Osteoblast (primary cell): ENCODE measurements around the gene METAP2. TPM values are rescaled to one million over a fixed set of nuclear protein-coding genes. Genes with fewer than 3 reads are reported as not detected.

Source experiments
- DNase-seq: peaks from one replicate; pipeline ENCODE4 v3.0.0; 2011; ENCODE audit warnings: low spot score, mixed read lengths; ENCODE audit not compliant: insufficient read length; ENCODE audit errors: missing footprints
- H2AFZ ChIP-seq: 2 replicates; pipeline ENCODE4 v1.6.0; 2011; ENCODE audit warnings: mild to moderate bottlenecking, low read length
- H3K27ac ChIP-seq: 2 replicates; pipeline ENCODE4 v1.5.1; 2011; ENCODE audit warnings: mild to moderate bottlenecking, low read depth, low read length, moderate library complexity
- H3K27me3 ChIP-seq: 2 replicates; pipeline ENCODE4 v1.6.0; 2012; ENCODE audit warnings: mild to moderate bottlenecking, control low read depth, inconsistent platforms, low read length, moderate library complexity; ENCODE audit not compliant: insufficient read depth
- H3K36me3 ChIP-seq: 2 replicates; pipeline ENCODE4 v1.5.1; 2011; ENCODE audit warnings: mild to moderate bottlenecking, low read length, control low read depth, moderate library complexity; ENCODE audit not compliant: insufficient read depth
- H3K4me1 ChIP-seq: 2 replicates; pipeline ENCODE4 v1.5.1; 2011; ENCODE audit warnings: mild to moderate bottlenecking, low read length, control low read depth, moderate library complexity; ENCODE audit not compliant: insufficient read depth
- H3K4me2 ChIP-seq: 2 replicates; pipeline ENCODE4 v1.6.0; 2011; ENCODE audit warnings: mild to moderate bottlenecking, low read length; ENCODE audit not compliant: insufficient read depth
- H3K4me3 ChIP-seq: fragments of 200-600 bp; sonication (generic); 3 replicates; pipeline ENCODE4 v1.5.1; 2012; ENCODE audit warnings: mild to moderate bottlenecking, low read length, inconsistent platforms; ENCODE audit not compliant: insufficient read depth
- H3K79me2 ChIP-seq: 2 replicates; pipeline ENCODE4 v1.6.0; 2012; ENCODE audit warnings: mild to moderate bottlenecking, low read length, control low read depth, inconsistent platforms; ENCODE audit not compliant: insufficient read depth
- H3K9me3 ChIP-seq: 2 replicates; pipeline ENCODE4 v1.5.1; 2011; ENCODE audit warnings: low read depth, low read length, control low read depth
- H4K20me1 ChIP-seq: 2 replicates; pipeline ENCODE4 v1.6.0; 2012; ENCODE audit warnings: mild to moderate bottlenecking, low read length, control low read depth; ENCODE audit not compliant: insufficient read depth
- total RNA-seq: library from RNA; depleted of rRNA; stranded (reverse); fragments of >200 nt; gene quantifications from 2 replicates; pipeline ENCODE4 v1.2.3, GENCODE V29; 2012
- TF ChIP-seq, protein P1 (sequence below): IDR thresholded peaks from 2 replicates; pipeline ENCODE4 v1.5.1; 2011; ENCODE audit warnings: mild to moderate bottlenecking, low read depth, low read length, moderate library complexity; ENCODE audit errors: extremely low read depth

METAP2 gene
- total RNA-seq, 1 donor = 80.7 TPM

DNA sequence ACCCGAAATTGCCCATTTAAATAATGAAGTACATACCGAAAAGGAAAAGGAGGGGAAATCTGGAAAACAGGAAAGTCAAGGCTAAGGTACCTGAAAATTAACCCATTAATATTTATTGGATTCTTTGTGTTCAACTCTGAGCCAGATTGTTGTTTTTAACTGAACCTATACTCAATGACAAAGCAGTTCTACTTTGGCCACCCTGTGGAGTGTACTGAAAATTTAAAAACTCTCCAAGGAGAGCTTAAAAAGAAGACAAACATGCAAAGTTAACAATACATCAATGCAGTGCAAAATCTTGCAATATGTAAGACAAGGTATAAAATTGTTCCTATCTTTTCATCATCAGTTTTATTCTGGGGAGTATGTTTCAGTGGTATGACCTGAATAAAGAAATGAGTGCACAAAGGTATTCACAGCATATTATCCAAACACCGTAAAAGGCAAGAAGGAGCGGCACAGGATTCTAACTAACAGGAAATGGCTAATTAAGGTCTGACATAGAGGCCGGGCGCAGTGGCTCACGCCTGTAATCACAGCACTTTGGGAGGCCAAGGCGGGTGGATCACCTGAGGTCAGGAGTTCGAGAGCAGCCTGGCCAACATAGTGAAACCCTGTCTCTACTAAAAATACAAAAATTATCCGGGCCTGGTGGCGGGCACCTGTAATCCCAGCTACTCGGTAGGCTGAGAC, 75.6 kb downstream of the METAP2 start:
- Histone ChIP-seq H3K27ac (no peak overlapping the region), H4K20me1 (no peaks in the 10 kb centered on the region), H2AFZ (no peak overlapping the region), H3K4me3 (no peak overlapping the region), H3K9me3 (peaks cover 7% of the 10 kb centered on the region), H3K27me3 (peaks cover 75% of the 10 kb centered on the region), H3K79me2 (no peaks in the 10 kb centered on the region), H3K4me1 (no peaks in the 10 kb centered on the region), H3K36me3 (no peaks in the 10 kb centered on the region), H3K4me2 (no peak overlapping the region)
- TF ChIP-seq, protein P1, sequence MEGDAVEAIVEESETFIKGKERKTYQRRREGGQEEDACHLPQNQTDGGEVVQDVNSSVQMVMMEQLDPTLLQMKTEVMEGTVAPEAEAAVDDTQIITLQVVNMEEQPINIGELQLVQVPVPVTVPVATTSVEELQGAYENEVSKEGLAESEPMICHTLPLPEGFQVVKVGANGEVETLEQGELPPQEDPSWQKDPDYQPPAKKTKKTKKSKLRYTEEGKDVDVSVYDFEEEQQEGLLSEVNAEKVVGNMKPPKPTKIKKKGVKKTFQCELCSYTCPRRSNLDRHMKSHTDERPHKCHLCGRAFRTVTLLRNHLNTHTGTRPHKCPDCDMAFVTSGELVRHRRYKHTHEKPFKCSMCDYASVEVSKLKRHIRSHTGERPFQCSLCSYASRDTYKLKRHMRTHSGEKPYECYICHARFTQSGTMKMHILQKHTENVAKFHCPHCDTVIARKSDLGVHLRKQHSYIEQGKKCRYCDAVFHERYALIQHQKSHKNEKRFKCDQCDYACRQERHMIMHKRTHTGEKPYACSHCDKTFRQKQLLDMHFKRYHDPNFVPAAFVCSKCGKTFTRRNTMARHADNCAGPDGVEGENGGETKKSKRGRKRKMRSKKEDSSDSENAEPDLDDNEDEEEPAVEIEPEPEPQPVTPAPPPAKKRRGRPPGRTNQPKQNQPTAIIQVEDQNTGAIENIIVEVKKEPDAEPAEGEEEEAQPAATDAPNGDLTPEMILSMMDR = no peak
- no peak for DNase-seq

DNA sequence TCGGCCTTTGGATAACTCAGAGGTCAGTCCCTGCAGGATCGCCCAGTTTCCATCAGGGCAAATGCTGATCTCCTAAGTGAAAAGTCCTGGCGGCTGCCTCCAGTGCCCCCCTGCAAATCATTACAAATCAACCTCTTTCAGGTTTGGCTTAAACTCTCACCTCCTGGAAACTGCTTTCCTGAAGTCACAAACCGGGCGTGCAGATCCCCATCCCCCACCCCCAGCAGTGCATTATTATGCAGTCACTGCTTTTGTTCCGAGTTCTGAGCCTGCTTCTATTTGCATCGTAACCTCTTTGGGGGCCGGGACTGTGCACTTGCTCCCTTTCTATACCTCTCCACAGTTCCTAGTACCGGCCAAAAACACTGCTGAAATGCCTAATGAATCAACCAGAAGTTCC, 77.4 kb downstream of the METAP2 start, which contains the start of gene USP44:
Gene USP44, minus strand, starts transcription at position 172 of the 400 bp plus-strand sequence. CDS start 17,220 bp downstream, outside the sequence.
- H3K79me2 ChIP-seq = no peaks in the 10 kb centered on the region
- H2AFZ ChIP-seq = no peak within 1 kb of the TSS
- H3K4me2 ChIP-seq = no peak within 1 kb of the TSS
- H3K27ac ChIP-seq = no peak within 1 kb of the TSS
- no peaks in the 10 kb centered on the region for H4K20me1 ChIP-seq
- TF ChIP-seq, protein P1 = no peak
- no peak within 1 kb of the TSS for H3K4me3 ChIP-seq
- peaks cover 72% of the 10 kb centered on the region for H3K27me3 ChIP-seq
- peaks cover 7% of the 10 kb centered on the region for H3K9me3 ChIP-seq
- no peaks in the 10 kb centered on the region for H3K4me1 ChIP-seq
- no peaks in the 10 kb centered on the region for H3K36me3 ChIP-seq
- DNase-seq = no peak

DNA sequence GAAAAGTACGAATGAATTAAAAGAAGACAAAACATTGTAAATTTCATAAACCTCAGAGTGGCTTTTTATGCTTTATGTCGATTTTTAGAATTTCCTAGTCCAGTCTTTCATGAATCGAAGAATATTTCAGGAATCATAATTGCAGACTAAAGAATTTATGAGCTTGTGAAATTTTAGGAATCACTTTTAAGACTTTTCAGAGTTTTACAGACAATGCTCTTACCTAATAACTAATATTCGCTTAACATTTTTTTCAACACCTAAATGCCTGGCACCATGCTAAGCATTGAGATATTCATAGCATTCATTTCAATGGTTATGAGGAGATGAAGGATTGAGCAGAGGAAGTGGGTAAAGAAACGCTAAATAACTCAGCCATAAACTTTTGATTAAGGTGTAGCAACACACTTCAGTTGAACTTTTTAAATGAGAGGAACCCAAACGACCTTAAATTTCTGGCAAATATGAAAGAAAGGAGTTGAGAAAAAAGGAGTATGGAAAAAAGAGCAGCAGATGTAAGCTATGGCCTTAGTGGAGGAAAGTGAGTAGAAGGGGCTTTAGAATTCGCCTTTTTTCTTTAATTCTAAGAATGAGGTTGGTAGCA, 78.1 kb downstream of the METAP2 start:
- TF ChIP-seq, protein P1 = no peak
- Histone ChIP-seq H3K4me2 (no peak overlapping the region), H3K4me1 (no peaks in the 10 kb centered on the region), H3K9me3 (peaks cover 7% of the 10 kb centered on the region), H3K27me3 (peaks cover 65% of the 10 kb centered on the region), H3K79me2 (no peaks in the 10 kb centered on the region), H3K4me3 (no peak overlapping the region), H4K20me1 (no peaks in the 10 kb centered on the region), H3K36me3 (no peaks in the 10 kb centered on the region), H3K27ac (no peak overlapping the region), H2AFZ (no peak overlapping the region)
- DNase-seq = peak; percentile 43

DNA sequence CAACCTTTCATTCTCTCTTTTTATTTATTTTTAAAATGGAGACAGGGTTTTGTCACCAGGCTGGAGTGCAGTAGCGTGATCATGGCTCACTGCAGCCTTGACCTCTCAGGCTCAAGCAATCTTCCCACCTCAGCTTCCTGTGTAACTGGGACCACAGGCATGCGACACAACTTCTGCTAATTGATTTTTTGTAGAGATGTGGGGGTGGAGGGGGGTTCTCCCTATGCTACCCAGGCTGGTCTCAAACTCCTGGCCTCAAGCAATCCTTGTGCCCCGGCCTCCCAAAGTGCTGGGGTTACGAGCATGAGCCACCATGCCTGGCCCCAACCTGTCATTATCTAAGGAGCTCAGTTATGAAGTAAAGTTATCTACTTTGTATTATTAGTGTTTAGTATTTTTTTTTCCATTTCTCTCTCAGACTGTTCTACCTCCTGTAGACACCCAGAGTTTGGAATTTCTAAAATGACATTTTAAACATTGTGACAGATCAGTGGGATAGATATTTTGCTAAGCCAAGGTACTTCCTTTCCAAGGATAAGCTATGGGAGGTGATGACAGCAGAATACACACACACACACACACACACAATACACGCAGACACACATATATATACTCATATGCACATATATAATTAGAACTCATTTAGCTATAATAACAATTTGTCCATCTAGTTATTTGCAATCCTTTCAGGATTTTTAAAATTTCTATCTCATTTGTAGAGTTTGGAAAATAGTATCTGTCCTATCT, 79.4 kb downstream of the METAP2 start:
- Histone ChIP-seq H4K20me1 (no peaks in the 10 kb centered on the region), H3K9me3 (peaks cover 7% of the 10 kb centered on the region), H3K4me2 (no peak overlapping the region), H3K27me3 (peaks cover 60% of the 10 kb centered on the region), H3K36me3 (no peaks in the 10 kb centered on the region), H3K4me1 (no peaks in the 10 kb centered on the region), H3K4me3 (no peak overlapping the region), H3K79me2 (no peaks in the 10 kb centered on the region), H2AFZ (no peak overlapping the region), H3K27ac (no peak overlapping the region)
- TF ChIP-seq, protein P1 = no peak
- DNase-seq = no peak
